SU-DHL-6 (cell line): Measurements from ENCODE around the gene RNF111.

ENCODE experiments used
- CTCF ChIP-seq: fragments of 200-600 bp; sonication (generic); IDR thresholded peaks from one replicate; pipeline ENCODE4 v1.5.1; 2017; ENCODE audit warnings: antibody characterized with exemption, mild to moderate bottlenecking, low read length, moderate library complexity; ENCODE audit not compliant: insufficient read depth, poor library complexity, severe bottlenecking
- EZH2phosphoT487 ChIP-seq: fragments of 200-600 bp; sonication (generic), shearing (Covaris generic); conservative IDR thresholded peaks from 2 replicates; pipeline ENCODE4 v1.6.1; 2018; ENCODE audit warnings: mild to moderate bottlenecking, antibody characterized with exemption, low read length, moderate library complexity, mixed read lengths

GRCh38 chr15:58977887-58978286 lies 9.6 kb upstream of the RNF111 start:
- TF ChIP-seq CTCF, result no peak
- TF ChIP-seq EZH2phosphoT487, result no peak
